Right atrium auricular region (tissue), 2 donors: ENCODE data around the gene MRPL16. TPM values are rescaled to one million over a fixed set of nuclear protein-coding genes. Genes with fewer than 3 reads are reported as not detected.
A peak's percentile ranks its signal among the peaks of the same experiment; 100 is the strongest.
"Not testable (repeated sequence)": the region's sequence is repeated elsewhere in the genome, so short reads cannot be mapped to it uniquely, and the experiment has no call there.

Source experiments
- DNase-seq: peaks from one replicate; pipeline ENCODE4 v3.0.0-alpha.2; 2019; ENCODE audit warnings: low spot score
- H3K27ac ChIP-seq, 2 donors: fragments of 200-600 bp; sonication (generic); 1 replicate in 1 of 2; 2 replicates in 1 of 2; pipeline ENCODE4 v1.5.1; 2016 to 2019
- H3K27me3 ChIP-seq, 2 donors: fragments of 200-600 bp; sonication (generic); one replicate each; pipeline versions ENCODE4 v1.5.1 to v1.6.0; 2017 to 2019
- H3K36me3 ChIP-seq: fragments of 200-600 bp; sonication (generic); one replicate; pipeline ENCODE4 v1.5.1; 2016
- H3K4me1 ChIP-seq, 2 donors: fragments of 200-600 bp; sonication (generic); one replicate each; pipeline versions ENCODE4 v1.5.1 to v1.6.0; 2017 to 2019
- H3K4me3 ChIP-seq, 2 donors: fragments of 200-600 bp; sonication (generic); 1 replicate in 1 of 2; 2 replicates in 1 of 2; pipeline ENCODE4 v1.5.1; 2017 to 2019; ENCODE audit warnings: mild to moderate bottlenecking in 1 of 2, moderate library complexity in 1 of 2
- H3K9me3 ChIP-seq, 2 donors: fragments of 200-600 bp; sonication (generic); one replicate each; pipeline ENCODE4 v1.5.1; 2019
- CTCF ChIP-seq, 2 donors: fragments of 200-600 bp; sonication (generic); IDR thresholded peaks; one replicate each; pipeline ENCODE4 v1.5.1; 2019; ENCODE audit warnings: antibody characterized with exemption in 2 of 2
- total RNA-seq, 2 donors: library from RNA; depleted of rRNA; stranded (reverse); fragments of >200 nt; gene quantifications; one replicate each; pipeline ENCODE4 v1.1.0, GENCODE V29; 2016

Gene MRPL16
- total RNA-seq, 2 donors from 2014 or later = 41.9 to 78.5 TPM

GRCh38 chr11:59794417-59794816 lies 16.2 kb downstream of the MRPL16 start:
- Histone ChIP-seq H3K27ac (no peak overlapping the region), H3K4me1 (no peaks in the 10 kb centered on the region), H3K27me3 (no peaks in the 10 kb centered on the region), H3K4me3 (no peak overlapping the region), H3K9me3 (no peaks in the 10 kb centered on the region), H3K36me3 (peaks cover 60% of the 10 kb centered on the region)
- TF ChIP-seq CTCF (IDR thresholded peaks at IDR 0.05) = no peak
- no peak for DNase-seq

- Histone ChIP-seq H3K4me1 (peaks cover 0 to 1% of the 10 kb centered on the region in 2 donors), H3K27ac (no peak overlapping the region), H3K27me3 (no peaks in the 10 kb centered on the region), H3K9me3 (no peaks in the 10 kb centered on the region), H3K36me3 (peaks cover 70% of the 10 kb centered on the region), H3K4me3 (no peak overlapping the region)
- no peak for DNase-seq
- TF ChIP-seq CTCF (IDR thresholded peaks at IDR 0.05) = no peak
These were observed 18.1 kb downstream of the MRPL16 start for GRCh38 chr11:59792507-59792906.

GRCh38 chr11:59791639-59792038 lies 18.9 kb downstream of the MRPL16 start:
- Histone ChIP-seq H3K27me3 (no peaks in the 10 kb centered on the region), H3K27ac (no peak overlapping the region), H3K36me3 (peaks cover 66% of the 10 kb centered on the region), H3K9me3 (no peaks in the 10 kb centered on the region), H3K4me3 (no peak overlapping the region), H3K4me1 (peaks cover 0 to 10% of the 10 kb centered on the region in 2 donors)
- no peak for TF ChIP-seq CTCF (IDR thresholded peaks at IDR 0.05)
- DNase-seq = no peak

GRCh38 chr11:59787816-59788215 lies 22.8 kb downstream of the MRPL16 start:
- DNase-seq = no peak
- peaks cover 30% of the 10 kb centered on the region for H3K36me3 ChIP-seq
- H3K9me3 ChIP-seq = no peaks in the 10 kb centered on the region
- no peaks in the 10 kb centered on the region for H3K27me3 ChIP-seq
- H3K27ac ChIP-seq = no peak overlapping the region
- no peak for TF ChIP-seq CTCF (IDR thresholded peaks at IDR 0.05)
- H3K4me1 ChIP-seq = peaks cover 0 to 14% of the 10 kb centered on the region in 2 donors
- H3K4me3 ChIP-seq = no peak overlapping the region

- Histone ChIP-seq H3K36me3 (peaks cover 24% of the 10 kb centered on the region), H3K4me3 (no peak overlapping the region), H3K4me1 (peaks cover 0 to 14% of the 10 kb centered on the region in 2 donors), H3K9me3 (no peaks in the 10 kb centered on the region), H3K27ac (peak overlapping the region; percentile 4 to 34), H3K27me3 (no peaks in the 10 kb centered on the region)
- no peak for TF ChIP-seq CTCF (IDR thresholded peaks at IDR 0.05)
- no peak for DNase-seq
These were observed 23.4 kb downstream of the MRPL16 start for GRCh38 chr11:59787255-59787588.

GRCh38 chr11:59785818-59786217 lies 24.8 kb downstream of the MRPL16 start:
- Histone ChIP-seq H3K36me3 (peaks cover 21% of the 10 kb centered on the region), H3K9me3 (no peaks in the 10 kb centered on the region), H3K27me3 (no peaks in the 10 kb centered on the region), H3K27ac (no peak overlapping the region), H3K4me3 (no peak overlapping the region), H3K4me1 (peaks cover 0 to 14% of the 10 kb centered on the region in 2 donors)
- no peak for DNase-seq
- no peak for TF ChIP-seq CTCF (IDR thresholded peaks at IDR 0.05)

- H3K36me3 ChIP-seq, H3K9me3 ChIP-seq, H3K4me3 ChIP-seq, DNase-seq, H3K27me3 ChIP-seq, H3K27ac ChIP-seq: not testable (repeated sequence)
- H3K4me1 ChIP-seq = peaks cover 0 to 14% of the 10 kb centered on the region in 2 donors
These were observed 26.1 kb downstream of the MRPL16 start for GRCh38 chr11:59784441-59784840.
